NCI-H82 (cell line): ENCODE data around the gene OR6B1.
"Not testable (repeated sequence)": the region's sequence is repeated elsewhere in the genome, so short reads cannot be mapped to it uniquely, and the experiment has no call there.

ENCODE experiments used
- DNase-seq: peaks from one replicate; lab custom pipeline; 2025; lab: John Stamatoyannopoulos, UW

OR6B1 gene

GRCh38 chr7:144038887-144039286 is 38.8 kb downstream of the OR6B1 start:
- no peak for DNase-seq

GRCh38 chr7:144048648-144049047 is 48.5 kb downstream of the OR6B1 start, which contains the start of gene OR2A5:
Gene OR2A5, plus strand, starts transcription at chr7:144048948. Its CDS starts 1,454 bp downstream, at chr7:144050402.
- peak; percentile 48 for DNase-seq

- DNase-seq = peak; percentile 87
Measured at GRCh38 chr7:144049491-144049890, 49.4 kb downstream of the OR6B1 start.

- DNase-seq = peak; percentile 92
Measured at GRCh38 chr7:144050093-144050492, 50.0 kb downstream of the OR6B1 start.

GRCh38 chr7:144050884-144051283 is 50.8 kb downstream of the OR6B1 start:
- DNase-seq = not testable (repeated sequence)

GRCh38 chr7:144057954-144058353 is 57.8 kb downstream of the OR6B1 start:
- no peak for DNase-seq
